ENCODE measurements around the gene NPAS3.

The NPAS3 gene

DNA sequence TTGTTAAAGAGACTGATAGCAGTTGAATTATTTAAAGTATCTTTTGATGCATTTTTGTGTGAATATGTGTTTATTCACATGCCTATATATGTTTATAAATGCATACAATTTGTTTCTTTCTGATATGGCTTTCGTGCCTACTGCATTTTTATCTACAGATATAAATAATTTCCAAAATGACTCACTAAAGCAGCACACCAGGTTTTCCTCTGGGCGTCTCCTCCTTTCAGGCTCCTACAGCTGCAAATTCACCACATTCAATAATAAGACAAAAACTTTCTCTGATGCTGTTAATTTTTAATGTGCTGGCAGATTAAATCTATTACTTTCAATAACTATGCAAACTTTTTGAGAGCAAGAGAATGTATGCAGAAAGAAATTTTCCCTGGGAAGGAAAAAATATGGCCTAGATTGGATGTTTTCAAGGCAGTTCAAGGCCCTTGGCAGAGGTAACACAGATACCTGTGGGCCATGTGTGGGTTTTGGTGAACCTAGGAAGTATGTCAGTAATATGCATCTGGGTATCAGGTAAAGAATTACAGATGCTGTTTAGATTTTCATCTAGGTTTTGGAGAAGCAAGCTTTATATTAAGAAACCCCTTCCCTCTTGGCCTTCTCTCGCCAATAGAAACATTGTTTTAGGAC lies 630.4 kb downstream of the NPAS3 start:
- ChIA-PET CTCF (no interaction called here), POLR2A (no interaction called here)
- TF ChIP-seq, protein P1, sequence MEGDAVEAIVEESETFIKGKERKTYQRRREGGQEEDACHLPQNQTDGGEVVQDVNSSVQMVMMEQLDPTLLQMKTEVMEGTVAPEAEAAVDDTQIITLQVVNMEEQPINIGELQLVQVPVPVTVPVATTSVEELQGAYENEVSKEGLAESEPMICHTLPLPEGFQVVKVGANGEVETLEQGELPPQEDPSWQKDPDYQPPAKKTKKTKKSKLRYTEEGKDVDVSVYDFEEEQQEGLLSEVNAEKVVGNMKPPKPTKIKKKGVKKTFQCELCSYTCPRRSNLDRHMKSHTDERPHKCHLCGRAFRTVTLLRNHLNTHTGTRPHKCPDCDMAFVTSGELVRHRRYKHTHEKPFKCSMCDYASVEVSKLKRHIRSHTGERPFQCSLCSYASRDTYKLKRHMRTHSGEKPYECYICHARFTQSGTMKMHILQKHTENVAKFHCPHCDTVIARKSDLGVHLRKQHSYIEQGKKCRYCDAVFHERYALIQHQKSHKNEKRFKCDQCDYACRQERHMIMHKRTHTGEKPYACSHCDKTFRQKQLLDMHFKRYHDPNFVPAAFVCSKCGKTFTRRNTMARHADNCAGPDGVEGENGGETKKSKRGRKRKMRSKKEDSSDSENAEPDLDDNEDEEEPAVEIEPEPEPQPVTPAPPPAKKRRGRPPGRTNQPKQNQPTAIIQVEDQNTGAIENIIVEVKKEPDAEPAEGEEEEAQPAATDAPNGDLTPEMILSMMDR (IDR thresholded peaks at IDR 0.05; ENCODE audit: control extremely low read depth, extremely low read depth, low read depth, missing control alignments) = no peak
- DNase-seq (ENCODE audit: extremely low spot score) = no peak

DNA sequence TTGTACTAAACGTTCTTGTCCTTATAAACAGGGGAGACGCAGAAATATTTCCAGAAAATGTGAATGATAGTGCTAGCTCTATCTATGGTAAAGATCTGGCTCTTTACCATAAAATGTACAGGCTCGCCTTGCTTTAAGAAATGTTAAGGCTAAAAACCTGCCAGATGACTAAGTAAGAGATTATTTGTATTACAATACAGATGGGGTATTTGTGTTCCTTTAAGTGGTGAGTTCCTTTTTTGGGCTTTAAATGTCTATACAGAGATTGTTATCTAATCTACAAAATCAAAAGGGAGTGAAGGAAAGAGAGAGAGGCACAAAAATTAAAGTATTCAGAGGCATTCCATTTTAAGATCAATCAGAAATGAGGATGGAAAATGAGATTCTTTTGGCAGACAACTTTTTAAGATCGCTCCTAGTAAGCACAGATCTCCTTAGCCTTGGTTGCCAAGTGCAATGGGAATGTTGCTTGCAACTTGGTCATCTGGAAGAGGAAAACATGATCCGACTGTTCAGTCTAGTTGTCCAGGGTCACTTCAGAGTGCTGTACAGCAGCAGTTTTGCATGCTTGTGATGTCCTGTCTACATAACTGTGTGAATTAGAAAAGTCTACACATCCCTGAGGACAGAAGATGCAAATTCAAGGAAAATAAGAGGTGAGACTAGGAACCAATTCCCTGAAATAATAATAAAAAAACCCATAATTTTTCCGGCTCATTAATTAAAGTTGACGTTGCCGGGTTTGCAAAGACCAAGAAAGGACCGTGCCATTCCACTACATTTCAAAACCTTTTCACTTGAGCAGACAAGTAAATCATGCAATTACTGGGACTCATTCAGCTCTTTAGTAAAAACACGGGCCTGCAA lies 631.4 kb downstream of the NPAS3 start:
- CTCF ChIA-PET = no interaction called here
- DNase-seq (ENCODE audit: extremely low spot score) = no peak
- POLR2A ChIA-PET = no interaction called here
- TF ChIP-seq, protein P1 (IDR thresholded peaks at IDR 0.05; ENCODE audit: control extremely low read depth, extremely low read depth, low read depth, missing control alignments) = no peak

DNA sequence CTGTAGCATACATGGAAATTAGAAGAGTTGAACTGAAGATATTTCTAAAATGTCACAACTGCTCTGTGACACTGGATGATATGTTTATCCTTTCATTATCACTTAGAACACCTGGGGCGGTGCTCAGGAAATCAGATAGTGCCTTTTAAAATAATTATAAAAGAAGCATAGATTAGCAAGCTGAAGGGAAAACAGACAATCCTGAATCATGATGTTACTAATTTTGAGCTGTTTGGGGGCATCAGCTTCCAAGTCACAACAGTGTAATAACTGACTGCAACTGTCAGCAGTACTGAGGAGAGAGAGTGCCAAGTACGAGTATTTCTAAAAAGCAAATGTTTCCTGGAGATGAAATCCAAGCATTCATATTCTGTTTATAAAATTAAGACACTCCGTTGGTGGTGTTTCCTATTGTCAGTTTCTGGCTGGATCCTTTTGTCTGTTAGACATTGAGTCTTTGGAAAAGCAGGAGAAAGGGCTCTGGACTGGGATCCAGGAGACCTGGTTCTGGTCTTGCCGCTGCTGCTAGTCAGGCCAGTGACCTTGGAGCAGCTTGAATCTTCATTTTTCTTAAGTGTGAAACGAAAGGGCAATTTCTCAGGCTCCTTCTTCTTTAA lies 632.1 kb downstream of the NPAS3 start:
- POLR2A ChIA-PET = no interaction called here
- DNase-seq (ENCODE audit: extremely low spot score) = no peak
- TF ChIP-seq, protein P1 (IDR thresholded peaks at IDR 0.05; ENCODE audit: control extremely low read depth, extremely low read depth, low read depth, missing control alignments) = no peak
- CTCF ChIA-PET = no interaction called here

DNA sequence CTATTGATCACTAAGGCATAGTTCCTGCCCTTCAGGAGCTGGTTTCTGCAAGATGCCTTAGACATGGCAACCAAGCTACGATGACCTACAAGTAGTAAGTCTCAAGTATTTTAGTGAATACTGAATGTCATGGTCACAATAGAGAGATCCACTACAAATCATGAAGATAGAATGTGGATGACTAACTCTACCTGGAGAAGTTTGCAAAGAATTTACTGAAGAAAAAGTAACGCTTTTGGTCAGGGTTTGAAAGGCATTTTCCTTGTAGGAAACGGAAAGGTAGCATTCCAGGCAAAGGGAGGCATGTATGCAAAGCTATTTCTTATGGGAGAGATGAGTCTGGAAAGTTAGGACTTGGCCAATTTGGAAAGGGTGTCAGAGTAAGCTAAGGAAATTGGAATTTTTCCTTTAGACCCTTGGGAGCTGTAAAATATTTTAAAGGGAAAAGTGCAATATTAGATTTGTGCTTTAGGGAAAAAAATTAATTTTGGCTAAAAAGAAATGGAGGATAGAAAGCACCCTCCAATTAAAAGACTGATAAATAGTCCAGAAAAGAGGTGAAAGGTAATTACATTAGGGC lies 634.7 kb downstream of the NPAS3 start:
- DNase-seq (ENCODE audit: extremely low spot score) = no peak
- TF ChIP-seq, protein P1 (IDR thresholded peaks at IDR 0.05; ENCODE audit: control extremely low read depth, extremely low read depth, low read depth, missing control alignments) = no peak
- ChIA-PET POLR2A (no interaction called here), CTCF (interaction anchor here (1.4 kb wide), 1 partner anchor 12 kb away, joined by 5 read pairs; no protein-coding TSS in a partner anchor)

DNA sequence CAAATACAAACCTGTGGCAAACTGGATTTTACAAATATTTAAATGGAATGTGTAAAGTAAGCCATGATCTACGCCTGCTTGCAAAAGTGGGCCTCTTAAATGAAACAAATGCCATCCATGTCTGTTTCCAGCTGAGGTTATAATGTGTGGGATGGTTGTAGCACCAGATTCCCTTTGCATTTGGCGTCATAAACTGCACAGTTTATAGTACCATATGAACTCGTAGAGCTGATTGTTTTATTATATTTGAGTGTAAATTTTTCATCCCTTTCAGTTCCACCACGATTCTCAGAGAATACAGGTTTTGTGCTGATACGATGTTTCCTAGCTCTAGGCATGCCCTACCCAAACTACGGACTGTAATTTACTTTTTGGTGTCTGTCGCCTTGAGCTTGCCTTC lies 637.3 kb downstream of the NPAS3 start:
- DNase-seq (ENCODE audit: extremely low spot score) = no peak
- ChIA-PET POLR2A (no interaction called here), CTCF (interaction anchor here (0.9 to 1.5 kb wide), 3 partner anchors 8 to 26 kb away, joined by 3 to 4 read pairs (median 3); no protein-coding TSS in a partner anchor)
- TF ChIP-seq, protein P1 (IDR thresholded peaks at IDR 0.05; ENCODE audit: control extremely low read depth, extremely low read depth, low read depth, missing control alignments) = no peak
